GM12878 (cell line): ENCODE data around the gene DDR2. TPM values are rescaled to one million over a fixed set of nuclear protein-coding genes. Genes with fewer than 3 reads are reported as not detected.
A peak's percentile ranks its signal among the peaks of the same experiment; 100 is the strongest.

Experiments
- ATF3 ChIP-seq: IDR thresholded peaks from 2 replicates; pipeline ENCODE4 v1.6.1; 2011; ENCODE audit warnings: low read depth, mild to moderate bottlenecking, low read length, moderate library complexity, borderline replicate concordance; ENCODE audit errors: extremely low read depth
- ATF7 ChIP-seq: fragments of 450-650 bp; IDR thresholded peaks from 2 replicates; pipeline ENCODE4 v1.6.1; 2016; ENCODE audit warnings: low read depth, mild to moderate bottlenecking
- CHD2 ChIP-seq: IDR thresholded peaks from 2 replicates; pipeline ENCODE4 v1.6.1; 2011; ENCODE audit warnings: low read depth, low read length, improper control_type of control experiment, borderline replicate concordance
- CHD4 ChIP-seq: fragments of 200-600 bp; sonication (generic); IDR thresholded peaks from 2 replicates; pipeline ENCODE4 v1.6.1; 2016; ENCODE audit warnings: mild to moderate bottlenecking
- ESRRA ChIP-seq: IDR thresholded peaks from 2 replicates; pipeline ENCODE4 v1.6.1; 2012; ENCODE audit warnings: mild to moderate bottlenecking, low read length, improper control_type of control experiment
- ETV6 ChIP-seq, 2 experiments: fragments of 450-650 bp in 1 of 2; IDR thresholded peaks in 1 of 2; conservative IDR thresholded peaks in 1 of 2; 2 replicates each; pipeline ENCODE4 v1.6.1; 2014; ENCODE audit warnings: antibody characterized with exemption in 1 of 2, borderline replicate concordance in 1 of 2, low read depth in 1 of 2, mild to moderate bottlenecking in 1 of 2, moderate library complexity in 1 of 2
- IRF5 ChIP-seq: fragments of 450-650 bp; IDR thresholded peaks from 2 replicates; pipeline ENCODE4 v1.6.1; 2017; ENCODE audit warnings: borderline replicate concordance
- LARP7 ChIP-seq: fragments of 450-650 bp; IDR thresholded peaks from 2 replicates; pipeline ENCODE4 v1.6.1; 2017; ENCODE audit warnings: mild to moderate bottlenecking
- PAX5 ChIP-seq: IDR thresholded peaks from 2 replicates; pipeline ENCODE4 v1.6.1; 2011; ENCODE audit warnings: low read depth, low read length, borderline replicate concordance
- SIX5 ChIP-seq: IDR thresholded peaks from 2 replicates; pipeline ENCODE4 v1.6.1; 2011; ENCODE audit warnings: mild to moderate bottlenecking, low read depth, low read length, moderate library complexity; ENCODE audit not compliant: severe bottlenecking
- SPI1 ChIP-seq: IDR thresholded peaks from 2 replicates; pipeline ENCODE4 v1.6.1; 2011; ENCODE audit warnings: low read depth, mild to moderate bottlenecking, low read length, moderate library complexity, borderline replicate concordance; ENCODE audit not compliant: insufficient read depth
- SRF ChIP-seq, 2 experiments: IDR thresholded peaks; 2 replicates each; pipeline ENCODE4 v1.6.1; 2011; ENCODE audit warnings: low read depth in 2 of 2, low read length in 2 of 2, mild to moderate bottlenecking in 1 of 2, moderate library complexity in 1 of 2
- WRNIP1 ChIP-seq: IDR thresholded peaks from 2 replicates; pipeline ENCODE4 v1.6.1; 2011; ENCODE audit warnings: low read depth, low read length, improper control_type of control experiment, borderline replicate concordance
- YY1 ChIP-seq: IDR thresholded peaks from 2 replicates; pipeline ENCODE4 v1.6.1; 2011; ENCODE audit warnings: low read depth, mild to moderate bottlenecking, low read length
- ZBTB4 ChIP-seq: fragments of 450-650 bp; formaldehyde crosslinking; IDR thresholded peaks from 2 replicates; pipeline ENCODE4 v1.4.0; 2022; ENCODE audit warnings: mild to moderate bottlenecking, moderate library complexity
- ZSCAN29 ChIP-seq: fragments of 450-650 bp; IDR thresholded peaks from 2 replicates; pipeline ENCODE4 v1.6.1; 2017; ENCODE audit warnings: mild to moderate bottlenecking, moderate library complexity
- polyA plus RNA-seq, 11 experiments: library from polyadenylated mRNA; depleted of rRNA in 4 of 11; unstranded in 6 of 11; stranded (reverse) in 5 of 11; fragments of >200 nt; fragmentation: Nextera tagmentation in 4 of 11; fragmentation: Illumina TruSeq in 1 of 11; extraction: Ambion mirVana in 4 of 11; extraction: Trizol in 1 of 11; gene quantifications; 1 replicate in 1 of 11; 2 replicates in 10 of 11; pipeline versions ENCODE4 v1.2.1 to v1.2.3, GENCODE V29; 2011 to 2016; ENCODE audit warnings: inconsistent platforms in 2 of 11, missing spikeins in 2 of 11, low read depth in 1 of 11
- total RNA-seq, 4 experiments: library from RNA; depleted of rRNA in 3 of 4; stranded (reverse); fragments of >200 nt in 3 of 4; fragmentation: Illumina TruSeq in 1 of 4; extraction: Trizol in 1 of 4; gene quantifications; 2 replicates each; pipeline versions ENCODE4 v1.2.1 to v1.2.3, GENCODE V29; 2013 to 2021
- TF ChIP-seq, protein P1 (sequence below): fragments of 450-650 bp; formaldehyde crosslinking; IDR thresholded peaks from 2 replicates; pipeline ENCODE4 v1.5.0; 2022; ENCODE audit warnings: mild to moderate bottlenecking, missing genetic modification characterization
- TF ChIP-seq, protein P2 (sequence below), 3 experiments: IDR thresholded peaks in 2 of 3; conservative IDR thresholded peaks in 1 of 3; 2 replicates each; pipeline ENCODE4 v1.5.1; 2011; ENCODE audit warnings: low read depth in 3 of 3, low read length in 3 of 3, mild to moderate bottlenecking in 3 of 3, control low read depth in 2 of 3, moderate library complexity in 2 of 3, inconsistent platforms in 1 of 3, mixed read lengths in 1 of 3; ENCODE audit not compliant: control insufficient read depth in 2 of 3, insufficient read depth in 1 of 3; ENCODE audit errors: extremely low read depth in 1 of 3
- TF ChIP-seq, protein P3 (sequence below): fragments of 450-650 bp; IDR thresholded peaks from 2 replicates; pipeline ENCODE4 v1.6.1; 2016; ENCODE audit warnings: mild to moderate bottlenecking

Gene DDR2
- total and polyA plus RNA-seq, 10 of the 15 experiments (the other 5 are each of a cell fraction or from before 2014, with no cell fraction given) = 1.9 to 8.8 (median 5.5) TPM

- TF ChIP-seq YY1 (peak; percentile 41; the same call in 1 of the 2 replicates), SRF (IDR thresholded peaks at IDR 0.05; ENCODE audit: low read depth in 2 of 2, low read length in 2 of 2) (peak; percentile 50 to 98), SPI1 (no peak), CHD4 (no peak), ZBTB4 (CRISPR knock-in tag) (no peak), WRNIP1 (no peak), LARP7 (no peak), SIX5 (no peak), PAX5 (no peak), ESRRA (no peak), ZSCAN29 (no peak), ATF3 (no peak), CHD2 (no peak), ATF7 (no peak; the same call in 1 of the 2 replicates), ETV6 (conservative IDR thresholded peaks at IDR 0.05 in 1 of 2, IDR thresholded peaks at IDR 0.05 in 1 of 2; ENCODE audit: borderline replicate concordance in 1 of 2, low read depth in 1 of 2) (no peak), IRF5 (no peak)
- TF ChIP-seq, protein P1, sequence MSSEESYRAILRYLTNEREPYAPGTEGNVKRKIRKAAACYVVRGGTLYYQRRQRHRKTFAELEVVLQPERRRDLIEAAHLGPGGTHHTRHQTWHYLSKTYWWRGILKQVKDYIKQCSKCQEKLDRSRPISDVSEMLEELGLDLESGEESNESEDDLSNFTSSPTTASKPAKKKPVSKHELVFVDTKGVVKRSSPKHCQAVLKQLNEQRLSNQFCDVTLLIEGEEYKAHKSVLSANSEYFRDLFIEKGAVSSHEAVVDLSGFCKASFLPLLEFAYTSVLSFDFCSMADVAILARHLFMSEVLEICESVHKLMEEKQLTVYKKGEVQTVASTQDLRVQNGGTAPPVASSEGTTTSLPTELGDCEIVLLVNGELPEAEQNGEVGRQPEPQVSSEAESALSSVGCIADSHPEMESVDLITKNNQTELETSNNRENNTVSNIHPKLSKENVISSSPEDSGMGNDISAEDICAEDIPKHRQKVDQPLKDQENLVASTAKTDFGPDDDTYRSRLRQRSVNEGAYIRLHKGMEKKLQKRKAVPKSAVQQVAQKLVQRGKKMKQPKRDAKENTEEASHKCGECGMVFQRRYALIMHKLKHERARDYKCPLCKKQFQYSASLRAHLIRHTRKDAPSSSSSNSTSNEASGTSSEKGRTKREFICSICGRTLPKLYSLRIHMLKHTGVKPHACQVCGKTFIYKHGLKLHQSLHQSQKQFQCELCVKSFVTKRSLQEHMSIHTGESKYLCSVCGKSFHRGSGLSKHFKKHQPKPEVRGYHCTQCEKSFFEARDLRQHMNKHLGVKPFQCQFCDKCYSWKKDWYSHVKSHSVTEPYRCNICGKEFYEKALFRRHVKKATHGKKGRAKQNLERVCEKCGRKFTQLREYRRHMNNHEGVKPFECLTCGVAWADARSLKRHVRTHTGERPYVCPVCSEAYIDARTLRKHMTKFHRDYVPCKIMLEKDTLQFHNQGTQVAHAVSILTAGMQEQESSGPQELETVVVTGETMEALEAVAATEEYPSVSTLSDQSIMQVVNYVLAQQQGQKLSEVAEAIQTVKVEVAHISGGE = no peak
- TF ChIP-seq, protein P2, sequence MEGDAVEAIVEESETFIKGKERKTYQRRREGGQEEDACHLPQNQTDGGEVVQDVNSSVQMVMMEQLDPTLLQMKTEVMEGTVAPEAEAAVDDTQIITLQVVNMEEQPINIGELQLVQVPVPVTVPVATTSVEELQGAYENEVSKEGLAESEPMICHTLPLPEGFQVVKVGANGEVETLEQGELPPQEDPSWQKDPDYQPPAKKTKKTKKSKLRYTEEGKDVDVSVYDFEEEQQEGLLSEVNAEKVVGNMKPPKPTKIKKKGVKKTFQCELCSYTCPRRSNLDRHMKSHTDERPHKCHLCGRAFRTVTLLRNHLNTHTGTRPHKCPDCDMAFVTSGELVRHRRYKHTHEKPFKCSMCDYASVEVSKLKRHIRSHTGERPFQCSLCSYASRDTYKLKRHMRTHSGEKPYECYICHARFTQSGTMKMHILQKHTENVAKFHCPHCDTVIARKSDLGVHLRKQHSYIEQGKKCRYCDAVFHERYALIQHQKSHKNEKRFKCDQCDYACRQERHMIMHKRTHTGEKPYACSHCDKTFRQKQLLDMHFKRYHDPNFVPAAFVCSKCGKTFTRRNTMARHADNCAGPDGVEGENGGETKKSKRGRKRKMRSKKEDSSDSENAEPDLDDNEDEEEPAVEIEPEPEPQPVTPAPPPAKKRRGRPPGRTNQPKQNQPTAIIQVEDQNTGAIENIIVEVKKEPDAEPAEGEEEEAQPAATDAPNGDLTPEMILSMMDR (IDR thresholded peaks at IDR 0.05 in 2 of 3, conservative IDR thresholded peaks at IDR 0.05 in 1 of 3; ENCODE audit: control insufficient read depth in 2 of 3, extremely low read depth in 1 of 3, insufficient read depth in 1 of 3, low read depth in 3 of 3, low read length in 3 of 3) = no peak
- TF ChIP-seq, protein P3, sequence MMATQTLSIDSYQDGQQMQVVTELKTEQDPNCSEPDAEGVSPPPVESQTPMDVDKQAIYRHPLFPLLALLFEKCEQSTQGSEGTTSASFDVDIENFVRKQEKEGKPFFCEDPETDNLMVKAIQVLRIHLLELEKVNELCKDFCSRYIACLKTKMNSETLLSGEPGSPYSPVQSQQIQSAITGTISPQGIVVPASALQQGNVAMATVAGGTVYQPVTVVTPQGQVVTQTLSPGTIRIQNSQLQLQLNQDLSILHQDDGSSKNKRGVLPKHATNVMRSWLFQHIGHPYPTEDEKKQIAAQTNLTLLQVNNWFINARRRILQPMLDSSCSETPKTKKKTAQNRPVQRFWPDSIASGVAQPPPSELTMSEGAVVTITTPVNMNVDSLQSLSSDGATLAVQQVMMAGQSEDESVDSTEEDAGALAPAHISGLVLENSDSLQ = no peak
These were observed 425 bp downstream of the DDR2 start (continued) for GRCh38 chr1:162632698-162633080.
